ENCODE data around the gene ANKRD11. TPM values are rescaled to one million over a fixed set of nuclear protein-coding genes. Genes with fewer than 3 reads are reported as not detected.

Gene ANKRD11
- total RNA-seq, 1 experiment from 2014 or later = 99.4 TPM

- Histone ChIP-seq H3K27me3 (ENCODE audit: control insufficient read depth, insufficient read depth, low read length) (no peaks in the 10 kb centered on the region), H3K4me1 (ENCODE audit: control insufficient read depth, insufficient read depth, low read length) (peaks cover 73% of the 10 kb centered on the region), H3K4me3 (ENCODE audit: low read depth in 2 of 2, low read length in 2 of 2) (no peak overlapping the region), H3K9me3 (ENCODE audit: control insufficient read depth, insufficient read depth, low read depth, low read length) (no peaks in the 10 kb centered on the region), H3K27ac (ENCODE audit: low read length) (peak overlapping the region; percentile 57), H3K36me3 (ENCODE audit: control insufficient read depth, insufficient read depth, low read length) (no peaks in the 10 kb centered on the region)
- DNase-seq (ENCODE audit: low read depth, low spot score) (no peak), ATAC-seq (no peak)
- intact Hi-C loops (cut with micrococcal nuclease; ENCODE audit: unreplicated experiment) = no loop called here
- POLR2A ChIA-PET = no interaction called here
- CTCF ChIA-PET = no interaction called here
- in situ Hi-C loops (cut with HindIII; ENCODE audit: low pct_unique_long_range_greater_than_20kb, low sequenced_read_pairs) = no loop called here
- TF ChIP-seq SIN3A (IDR thresholded peaks at IDR 0.05; ENCODE audit: borderline replicate concordance, insufficient read depth, low read depth, low read length) (no peak), TCF7L2 (IDR thresholded peaks at IDR 0.05; ENCODE audit: low read depth, low read length) (no peak), REST (IDR thresholded peaks at IDR 0.05; ENCODE audit: insufficient read depth in 1 of 2, low read depth in 2 of 2, low read length in 1 of 2) (no peak)
- no TSS peak for BruUV-seq (replicated peaks)
Observed at GRCh38 chr16:89341697-89342694, 148.4 kb downstream of the ANKRD11 start.

GRCh38 chr16:89341279-89341678 is 149.1 kb downstream of the ANKRD11 start:
- ATAC-seq (no peak), DNase-seq (ENCODE audit: low read depth, low spot score) (no peak)
- POLR2A ChIA-PET = no interaction called here
- CTCF ChIA-PET = no interaction called here
- in situ Hi-C loops (cut with HindIII; ENCODE audit: low pct_unique_long_range_greater_than_20kb, low sequenced_read_pairs) (no loop called here), intact Hi-C loops (cut with micrococcal nuclease; ENCODE audit: unreplicated experiment) (no loop called here)
- no peak overlapping the region for H3K4me3 ChIP-seq (ENCODE audit: low read depth in 2 of 2, low read length in 2 of 2)
- no peaks in the 10 kb centered on the region for H3K9me3 ChIP-seq (ENCODE audit: control insufficient read depth, insufficient read depth, low read depth, low read length)
- no peak for TF ChIP-seq SIN3A (IDR thresholded peaks at IDR 0.05; ENCODE audit: borderline replicate concordance, insufficient read depth, low read depth, low read length)
- TF ChIP-seq REST (IDR thresholded peaks at IDR 0.05; ENCODE audit: insufficient read depth in 1 of 2, low read depth in 2 of 2, low read length in 1 of 2) = no peak
- TF ChIP-seq CTCF (IDR thresholded peaks at IDR 0.05) = no peak
- TF ChIP-seq POLR2AphosphoS5 (IDR thresholded peaks at IDR 0.05; ENCODE audit: low read depth, low read length) = no peak
- H3K27ac ChIP-seq (ENCODE audit: low read length) = peak overlapping the region; percentile 51
- H3K4me1 ChIP-seq (ENCODE audit: control insufficient read depth, insufficient read depth, low read length) = peaks cover 70% of the 10 kb centered on the region
- no peaks in the 10 kb centered on the region for H3K36me3 ChIP-seq (ENCODE audit: control insufficient read depth, insufficient read depth, low read length)
- no TSS peak for BruUV-seq (replicated peaks)
- no peaks in the 10 kb centered on the region for H3K27me3 ChIP-seq (ENCODE audit: control insufficient read depth, insufficient read depth, low read length)

Data from Panc1 (cell line).